ENCODE data around the gene EXOC1L.

Gene EXOC1L, protein sequence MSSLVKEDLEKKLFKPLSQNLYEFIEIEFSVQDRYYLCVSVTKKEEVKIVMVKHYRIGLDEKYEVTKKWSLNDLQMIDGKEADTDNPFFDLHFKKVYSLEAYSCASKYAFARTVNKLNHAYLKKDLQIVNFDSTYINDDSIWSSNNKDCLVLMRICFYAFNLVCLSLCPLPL

DNA sequence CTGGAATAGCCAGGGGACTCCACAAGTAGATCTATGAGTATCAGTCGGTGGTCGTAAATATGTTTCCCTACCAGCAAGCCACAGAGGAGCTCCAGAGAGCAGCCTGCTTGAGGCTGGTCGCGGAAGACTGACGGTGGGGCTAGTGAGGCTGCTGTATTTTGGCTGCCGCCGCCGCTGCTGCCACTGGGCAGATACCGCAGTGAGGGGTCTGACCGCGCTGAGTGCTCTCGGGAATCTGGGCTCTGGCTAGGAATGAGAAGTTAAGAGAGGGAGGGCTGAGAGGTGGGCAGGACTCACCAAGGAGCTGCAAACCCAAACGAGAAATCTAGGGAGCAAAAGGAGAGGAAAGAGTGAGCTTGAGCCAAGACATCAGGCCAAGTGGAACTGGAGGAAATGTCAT lies at the start of gene EXOC1L:
Gene EXOC1L (plus strand): TSS at position 157 of the 400 bp plus-strand sequence. CDS start 237 bp downstream, at position 394.
- DNase-seq, result no peak

DNA sequence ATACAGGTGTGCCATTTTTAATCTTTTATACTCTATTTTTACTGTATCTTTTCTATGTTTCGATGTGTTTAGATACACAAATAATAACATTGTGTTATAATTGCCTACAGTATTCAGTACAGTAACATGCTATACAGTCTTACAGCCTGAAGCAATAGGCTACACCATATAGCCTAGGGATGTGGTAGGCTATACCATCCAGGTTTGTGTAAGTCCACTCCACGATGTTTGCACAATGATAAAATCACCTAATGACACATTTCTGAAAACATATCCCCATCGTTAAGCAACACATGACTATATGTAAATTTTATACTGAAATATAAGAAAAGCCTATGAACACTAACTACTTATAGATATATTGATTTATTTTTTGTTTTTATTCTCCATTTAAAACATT lies 48.9 kb upstream of the EXOC1L start:
- no peak for DNase-seq

DNA sequence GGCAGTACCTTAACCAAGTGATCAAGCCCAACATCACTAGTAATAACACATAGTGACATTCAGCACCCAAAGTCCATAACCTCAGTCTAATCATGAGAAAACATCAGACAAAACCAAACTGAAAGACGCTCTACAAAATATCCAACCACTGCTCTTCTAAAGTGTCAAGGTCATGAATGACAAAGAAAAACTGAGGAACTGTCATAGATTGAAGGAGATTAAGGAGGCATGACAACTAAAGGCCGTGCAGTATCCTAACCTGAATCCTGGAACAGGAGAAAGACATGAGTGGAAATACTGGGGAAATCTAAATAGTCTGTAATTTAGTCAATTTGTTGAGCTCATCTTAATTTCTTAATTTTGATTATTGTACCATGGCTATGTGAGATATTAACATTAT lies 38.2 kb upstream of the EXOC1L start:
- no peak for DNase-seq

DNA sequence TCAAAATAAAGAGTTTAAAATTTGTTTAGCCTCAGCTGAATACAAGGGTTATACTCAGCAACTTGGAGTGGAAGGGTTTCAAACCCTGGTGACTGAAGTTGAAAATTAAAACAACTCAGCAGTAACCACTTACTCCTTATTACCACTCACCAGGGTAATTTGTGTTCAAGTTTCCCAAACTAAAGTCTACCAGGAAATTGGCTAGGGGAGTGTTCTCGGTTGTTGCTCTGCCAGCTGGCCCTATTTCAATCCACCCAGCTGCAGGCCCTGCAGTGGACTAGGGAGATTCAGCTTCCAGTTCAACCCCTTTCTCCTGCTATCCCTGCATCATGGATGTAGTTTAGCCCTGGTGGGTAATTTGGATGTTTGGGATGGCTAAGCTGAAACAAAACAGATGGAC lies 37.8 kb upstream of the EXOC1L start:
- DNase-seq, result no peak

DNA sequence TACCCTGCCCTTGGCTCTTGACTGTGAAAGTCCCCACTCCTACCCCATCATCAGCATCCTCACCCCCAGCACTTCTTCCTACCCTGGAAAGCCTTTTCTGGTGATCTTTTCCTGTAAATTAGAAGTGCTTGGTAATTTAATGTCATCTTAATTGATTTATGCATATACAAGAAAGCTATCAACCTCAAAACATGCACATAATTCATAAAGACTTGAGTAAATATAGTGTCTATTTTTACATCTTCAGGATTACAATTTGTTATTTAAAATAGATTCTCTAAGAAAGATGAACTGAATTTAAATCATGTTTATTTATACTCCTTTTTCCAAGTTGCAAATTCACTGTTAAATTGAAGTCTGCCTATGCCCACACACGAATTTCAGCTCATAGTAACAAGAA lies 36.0 kb upstream of the EXOC1L start:
- DNase-seq, result no peak

DNA sequence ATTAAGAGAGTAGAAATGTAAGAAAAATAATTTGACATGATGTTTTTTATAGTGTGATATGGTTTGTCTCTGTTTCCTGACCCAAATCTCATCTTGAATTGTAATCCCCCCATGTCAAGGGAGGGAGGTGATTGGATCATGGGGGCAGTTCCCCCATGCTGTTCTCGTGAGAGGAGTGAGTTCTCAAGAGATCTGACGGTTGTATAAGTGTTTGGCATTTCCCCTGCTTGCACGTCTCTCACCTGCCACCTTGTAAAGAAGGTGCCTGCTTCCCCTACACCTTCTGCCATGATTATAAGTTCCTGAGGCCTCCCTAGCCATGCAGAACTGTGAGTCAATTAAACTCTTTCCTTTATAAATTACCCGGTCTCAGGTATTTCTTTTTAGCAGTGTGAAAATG lies 34.8 kb upstream of the EXOC1L start:
- no peak for DNase-seq

DNA sequence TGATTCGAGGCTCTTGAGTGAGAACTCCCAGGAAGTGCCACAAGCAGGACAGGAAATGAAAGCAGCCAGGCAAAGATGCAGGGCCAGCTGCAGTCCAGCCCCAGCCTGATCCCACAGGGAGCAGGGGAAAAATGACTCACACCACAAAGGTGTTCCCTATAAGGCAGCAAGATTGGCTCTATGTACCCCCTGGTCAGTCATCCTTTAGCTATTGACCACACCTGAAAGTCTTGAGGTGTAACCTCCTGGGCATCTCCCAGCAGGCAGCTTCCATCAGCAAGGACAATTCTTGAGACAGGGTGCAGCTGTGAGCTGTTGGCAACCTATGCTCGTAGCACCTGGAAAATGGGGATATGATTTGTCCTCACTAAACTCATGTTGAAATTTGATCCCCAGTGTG lies 27.9 kb upstream of the EXOC1L start:
- no peak for DNase-seq

DNA sequence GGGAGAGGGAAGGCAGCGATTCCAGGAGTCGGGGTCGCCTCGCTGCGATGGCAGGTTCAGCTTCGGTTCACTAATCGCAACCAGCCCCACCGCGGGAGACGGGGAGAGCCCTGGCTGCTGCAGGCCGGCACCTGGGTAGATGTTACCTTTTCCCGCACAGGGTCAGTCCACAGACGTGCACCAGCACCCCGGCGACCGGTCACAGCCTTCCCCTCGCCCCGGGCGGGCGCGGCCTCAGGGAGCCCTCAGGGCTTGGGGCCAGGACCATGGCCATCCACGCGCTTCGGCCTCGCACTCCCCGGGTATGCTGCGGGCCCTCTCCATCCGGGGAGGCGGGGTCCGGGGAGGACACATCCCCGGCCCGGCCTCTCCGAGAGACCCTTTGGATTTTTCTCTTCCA lies 26.1 kb upstream of the EXOC1L start:
- DNase-seq, result no peak

DNA sequence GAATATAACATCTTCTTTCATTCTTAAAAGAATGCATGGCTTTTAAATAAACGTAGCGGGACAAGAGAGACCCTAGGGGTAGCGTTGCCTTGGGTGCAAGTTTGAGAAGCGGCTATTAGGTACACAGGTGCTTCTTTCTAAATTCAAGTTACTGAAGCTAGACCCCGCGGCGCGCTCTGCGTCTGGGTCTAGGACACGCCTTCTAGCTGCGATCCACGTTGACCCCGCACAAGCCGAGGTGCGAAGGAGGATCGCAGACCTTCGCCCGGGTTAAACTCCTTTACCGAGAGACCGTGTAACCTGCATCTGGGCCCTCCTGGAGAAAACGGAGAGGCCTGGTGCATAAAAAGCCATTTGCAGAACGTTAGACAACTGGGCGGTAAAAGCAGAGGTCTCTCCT lies 25.5 kb upstream of the EXOC1L start:
- no peak for DNase-seq

DNA sequence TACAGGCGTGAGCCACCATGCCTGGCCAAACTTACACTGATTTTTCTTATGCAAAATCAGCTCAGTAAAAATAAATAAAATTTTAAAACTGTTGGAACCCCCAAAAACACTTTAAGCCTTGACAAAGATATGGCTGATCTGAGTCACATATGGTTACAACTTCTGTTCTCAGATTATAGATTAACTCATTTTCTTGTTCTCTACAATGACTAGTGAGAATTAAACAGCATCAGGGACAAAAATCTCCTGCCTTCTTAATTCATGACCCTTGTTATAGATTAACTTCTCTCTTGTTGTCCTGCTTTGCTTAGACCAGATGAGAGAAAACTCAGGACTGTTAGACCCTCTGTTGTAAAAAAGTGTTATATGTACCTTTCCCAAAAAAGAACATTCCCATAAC lies 24.2 kb upstream of the EXOC1L start:
- DNase-seq, result no peak

DNA sequence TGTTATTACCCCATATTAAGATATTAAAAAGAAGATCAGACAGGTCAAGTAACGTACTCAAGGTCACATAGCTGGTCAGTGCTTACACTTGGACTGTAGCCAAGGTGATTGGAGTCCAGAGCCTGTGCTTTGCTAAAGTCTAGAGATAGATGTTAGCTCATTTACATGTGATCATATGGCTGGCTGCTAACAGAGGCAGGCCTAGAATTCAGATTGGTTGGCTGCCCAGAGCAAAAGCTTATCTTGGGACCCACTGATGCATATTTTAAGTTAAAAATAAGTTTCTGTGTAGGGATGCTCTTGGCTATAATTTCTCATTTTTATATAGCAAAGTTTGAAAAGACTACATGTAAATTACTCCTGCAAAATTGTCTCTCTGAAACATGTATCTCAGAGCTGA lies 18.1 kb upstream of the EXOC1L start:
- DNase-seq, result no peak

DNA sequence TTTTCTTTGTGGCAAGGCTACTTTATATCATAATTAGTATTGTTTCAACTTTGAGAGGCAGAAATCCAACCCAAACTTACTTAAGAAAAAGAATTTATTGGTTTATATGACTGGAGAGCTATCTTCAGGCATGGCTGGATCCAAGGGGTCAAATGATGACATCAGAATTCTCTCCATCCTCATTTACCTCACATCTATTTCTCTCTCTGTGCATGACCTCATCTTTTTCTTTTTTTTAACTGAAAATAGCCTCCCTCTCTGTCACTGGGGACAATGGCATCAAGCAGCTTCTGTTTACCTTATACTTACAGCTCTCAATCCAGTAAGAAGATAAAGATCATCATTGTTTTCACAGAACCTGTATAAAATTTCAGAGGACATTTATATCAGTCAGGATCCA lies 12.0 kb upstream of the EXOC1L start:
- no peak for DNase-seq

DNA sequence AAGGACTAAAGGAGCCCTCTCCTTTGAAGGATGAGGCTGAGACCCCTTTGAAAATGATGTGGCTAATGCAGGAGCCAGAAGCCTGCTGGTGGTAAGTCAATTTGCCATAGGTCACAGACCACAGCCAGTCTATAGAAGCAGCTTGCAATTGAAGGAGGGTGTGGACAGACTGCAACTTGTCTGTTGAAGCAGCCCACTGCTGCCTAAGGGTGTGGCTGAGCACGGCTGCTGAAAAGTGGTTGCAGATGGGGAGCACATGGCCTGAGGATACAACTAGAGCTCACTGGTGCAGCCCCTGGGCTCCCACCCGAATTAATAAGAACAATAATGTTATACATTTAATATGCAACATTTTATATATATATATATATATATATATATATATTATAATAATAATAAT lies 11.4 kb upstream of the EXOC1L start:
- DNase-seq, result no peak

DNA sequence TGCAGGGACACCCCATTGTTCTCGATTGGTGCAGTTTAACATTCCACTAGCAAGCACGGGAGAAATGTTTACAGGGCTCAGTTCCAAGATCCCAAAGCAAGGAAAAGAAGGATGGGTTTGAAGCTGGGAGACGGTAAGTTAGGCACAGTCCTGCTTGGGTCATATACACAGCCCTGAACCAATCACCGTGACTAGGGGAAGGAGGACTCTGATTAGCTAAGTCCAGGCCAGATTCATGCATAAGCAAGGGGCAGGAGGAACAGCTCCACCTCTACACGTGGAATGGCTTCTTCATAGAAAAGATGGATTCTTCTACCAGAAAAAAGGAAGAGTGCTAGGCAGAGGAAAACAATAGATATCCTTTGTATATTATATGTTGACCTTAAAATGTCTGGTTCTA lies 11.0 kb upstream of the EXOC1L start:
- DNase-seq, result no peak

DNA sequence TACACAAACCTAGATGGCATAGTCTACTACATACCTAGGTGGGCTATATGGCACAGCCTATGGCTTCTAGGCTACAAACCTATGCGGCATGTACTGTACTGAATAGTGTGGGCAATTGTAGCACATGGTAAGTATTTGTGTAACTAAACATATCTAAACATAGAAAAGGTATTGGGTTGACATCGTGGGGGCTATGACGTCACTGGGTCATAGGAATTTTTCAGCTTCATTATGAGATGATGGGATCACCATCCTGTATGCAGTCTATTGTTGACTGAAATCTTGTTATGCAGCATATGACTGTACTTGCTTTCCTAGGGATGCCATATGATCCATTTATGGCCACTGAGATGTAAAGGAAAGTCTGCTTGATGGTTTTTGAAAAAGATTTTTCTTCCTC lies 1.9 kb upstream of the EXOC1L start:
- no peak for DNase-seq

DNA sequence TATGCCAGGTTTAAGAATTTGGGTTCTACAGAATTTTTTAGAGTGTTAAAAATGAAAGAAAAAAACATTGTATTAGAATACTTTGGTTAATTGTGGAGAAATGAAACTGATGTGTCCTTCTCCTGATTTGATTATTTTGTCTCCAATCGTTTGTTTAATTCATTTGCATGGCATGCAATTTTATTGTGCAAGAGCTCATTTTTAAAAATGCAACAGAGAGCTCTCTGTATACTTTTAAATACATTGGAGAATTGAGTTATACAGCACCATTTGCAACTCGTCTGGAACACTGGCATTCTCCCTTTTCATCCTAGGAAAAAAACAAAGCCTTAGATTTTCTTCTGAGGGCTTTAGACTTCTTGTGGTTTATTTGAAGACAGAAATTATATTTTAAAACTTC lies 689 bp downstream of the EXOC1L start:
- DNase-seq, result no peak

DNA sequence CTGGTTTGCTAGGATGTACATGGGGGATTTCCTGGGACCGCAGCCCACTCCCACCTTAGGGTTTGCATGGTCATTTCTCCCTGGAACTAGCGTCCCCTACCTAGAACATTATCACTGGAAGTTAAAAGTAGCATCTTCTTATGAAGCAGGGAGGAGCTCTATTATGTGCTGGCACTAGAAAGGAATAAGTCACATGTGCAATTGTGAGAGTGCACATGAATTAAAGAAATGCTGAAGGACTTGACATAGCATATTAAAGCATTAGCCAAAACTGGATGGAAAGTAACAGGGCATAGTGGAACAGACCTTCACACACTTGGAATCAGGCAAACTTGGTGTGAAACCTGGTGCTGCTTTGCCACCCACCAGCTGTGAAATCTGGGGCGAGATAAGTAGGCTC lies 2.7 kb downstream of the EXOC1L start:
- DNase-seq, result no peak

DNA sequence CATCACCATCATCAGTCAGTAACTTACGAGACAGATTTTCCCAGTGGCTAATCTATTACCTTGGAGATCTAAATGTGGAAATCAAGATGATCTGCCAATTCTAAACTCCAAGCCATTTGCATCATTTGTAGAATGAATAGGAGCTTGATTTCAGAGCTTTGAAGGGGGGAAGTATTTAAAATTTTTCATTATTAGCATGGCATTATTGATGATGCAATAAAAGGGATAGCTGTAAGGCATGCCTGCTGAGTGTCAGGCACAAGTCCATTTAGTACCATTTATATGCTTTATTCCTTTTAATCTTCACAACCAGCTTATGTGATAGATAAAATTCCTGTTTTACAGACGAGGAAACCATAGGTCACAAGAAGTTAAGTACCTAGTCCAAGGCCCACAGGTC lies 5.3 kb downstream of the EXOC1L start:
- DNase-seq, result no peak

DNA sequence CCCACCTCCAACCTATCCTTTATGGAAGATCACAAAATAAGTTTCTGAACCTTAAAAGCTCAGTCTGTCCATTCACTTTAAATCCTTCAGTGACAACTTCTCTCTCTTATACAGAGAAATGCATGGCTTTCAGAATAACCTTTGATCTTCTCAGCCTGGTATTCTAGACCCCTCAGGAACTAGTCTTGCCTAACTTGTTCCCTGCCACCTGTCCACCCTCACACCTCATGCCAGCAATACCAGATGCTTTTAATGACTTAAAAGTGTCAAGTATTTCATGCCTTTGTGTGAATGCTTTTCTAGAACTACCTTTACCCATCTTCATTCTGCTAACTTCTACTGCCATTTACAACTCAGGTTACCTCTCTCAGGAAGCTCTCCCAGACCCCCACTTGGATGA lies 7.4 kb downstream of the EXOC1L start:
- no peak for DNase-seq

DNA sequence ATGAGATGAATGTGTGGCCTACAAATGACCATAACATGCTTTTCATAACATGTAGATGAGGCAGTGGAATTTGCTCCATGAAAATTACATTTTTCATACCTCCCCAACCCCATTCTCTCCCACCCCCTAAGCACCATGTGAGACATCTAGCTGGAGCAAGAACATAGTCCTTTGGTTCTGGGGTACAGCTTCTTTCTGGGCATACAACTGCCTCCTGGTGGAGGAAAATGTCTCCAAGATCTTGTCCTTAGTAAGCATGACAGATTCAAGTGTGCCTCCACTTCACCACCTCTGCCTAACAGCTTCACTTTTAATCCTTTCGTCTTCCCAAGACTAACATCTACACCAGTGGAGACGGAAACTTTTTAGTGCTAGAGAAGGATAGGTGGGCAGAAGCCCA lies 8.0 kb downstream of the EXOC1L start:
- DNase-seq, result no peak

DNA sequence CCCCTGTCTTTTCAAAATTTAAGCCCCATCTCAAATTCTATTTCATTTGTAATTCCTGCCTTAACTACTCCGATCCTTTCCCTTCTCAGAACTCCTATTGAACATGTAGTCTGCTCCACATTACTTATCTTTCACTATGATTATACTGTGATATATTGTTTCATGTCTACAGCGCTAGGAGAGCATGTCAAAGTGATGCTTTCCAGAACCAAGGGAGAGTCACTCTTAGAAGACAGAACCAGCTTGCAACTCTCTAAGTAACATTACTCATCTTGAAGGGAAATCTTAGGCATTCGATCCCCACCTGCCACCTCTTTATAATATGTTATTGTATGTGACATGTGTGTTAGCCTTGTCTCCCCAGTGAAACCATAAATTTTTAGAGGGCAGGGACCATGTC lies 10.5 kb downstream of the EXOC1L start:
- no peak for DNase-seq

DNA sequence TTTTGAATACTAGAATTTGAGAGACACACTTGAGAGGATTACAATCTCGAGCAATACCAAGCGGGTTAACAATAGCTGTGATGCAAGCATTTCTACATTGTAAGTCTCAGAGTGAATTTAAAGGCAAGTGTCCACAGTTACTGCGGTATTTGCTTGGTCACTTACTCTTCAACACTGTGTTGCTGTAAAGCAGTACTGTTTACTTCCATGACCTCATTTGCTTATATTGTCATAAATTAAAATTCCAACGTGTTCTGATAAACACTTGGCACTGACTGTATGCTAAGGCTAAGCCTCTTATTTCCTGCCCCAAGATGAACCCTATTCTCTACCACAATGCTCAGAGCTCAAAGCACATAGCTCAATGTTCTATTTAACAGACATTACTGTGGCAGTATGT lies 11.1 kb downstream of the EXOC1L start:
- DNase-seq, result no peak

DNA sequence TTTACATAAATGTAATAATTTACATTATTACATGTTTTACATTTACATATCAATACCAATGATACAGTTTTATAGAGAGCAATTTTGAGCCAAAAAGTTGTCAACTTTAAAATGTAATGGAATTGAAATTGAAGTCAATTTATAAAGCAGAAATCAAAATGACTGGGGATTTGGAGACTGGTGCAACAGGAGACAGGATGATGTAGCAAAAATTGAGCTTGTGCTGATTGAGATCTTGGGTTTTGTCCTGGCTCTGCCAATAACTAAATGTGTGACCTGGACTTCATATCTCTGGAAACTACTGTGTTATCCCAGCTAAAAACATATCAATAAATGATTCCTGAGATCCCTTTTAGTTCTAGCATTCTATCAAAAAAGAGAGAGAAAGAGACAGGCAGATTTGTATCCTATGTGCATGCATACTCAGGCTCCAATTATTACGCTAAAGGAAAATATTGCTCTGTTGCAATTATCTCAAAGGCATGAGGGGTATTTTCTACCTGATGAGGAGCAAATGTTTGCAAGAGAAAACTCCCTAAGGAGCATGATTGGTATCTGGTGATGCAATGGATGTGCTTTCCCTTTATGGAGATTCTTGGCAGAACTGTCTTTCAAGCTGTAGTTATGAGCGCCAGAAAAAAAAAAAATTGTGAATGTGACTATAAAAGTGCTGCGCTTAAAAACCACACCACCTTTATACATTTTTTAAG lies 14.7 kb downstream of the EXOC1L start:
- DNase-seq, result no peak

DNA sequence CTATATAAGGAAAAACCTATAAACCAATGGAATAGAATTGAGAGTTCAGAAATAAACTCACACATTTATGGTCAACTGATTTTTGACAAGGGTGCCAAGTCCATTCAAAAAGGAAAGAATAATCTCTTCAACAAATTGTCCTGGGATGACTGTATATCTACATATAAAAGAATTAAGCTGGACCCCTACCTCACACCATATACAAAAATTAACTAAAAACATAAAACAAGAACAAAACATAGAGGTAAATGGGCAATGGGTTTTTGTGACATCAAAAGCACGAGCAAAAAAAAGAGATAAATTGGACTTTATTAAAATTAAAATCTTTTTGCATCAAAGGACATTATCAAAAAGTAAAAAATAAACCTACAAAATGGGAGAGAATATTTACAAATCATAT lies 18.3 kb downstream of the EXOC1L start:
- DNase-seq, result no peak

DNA sequence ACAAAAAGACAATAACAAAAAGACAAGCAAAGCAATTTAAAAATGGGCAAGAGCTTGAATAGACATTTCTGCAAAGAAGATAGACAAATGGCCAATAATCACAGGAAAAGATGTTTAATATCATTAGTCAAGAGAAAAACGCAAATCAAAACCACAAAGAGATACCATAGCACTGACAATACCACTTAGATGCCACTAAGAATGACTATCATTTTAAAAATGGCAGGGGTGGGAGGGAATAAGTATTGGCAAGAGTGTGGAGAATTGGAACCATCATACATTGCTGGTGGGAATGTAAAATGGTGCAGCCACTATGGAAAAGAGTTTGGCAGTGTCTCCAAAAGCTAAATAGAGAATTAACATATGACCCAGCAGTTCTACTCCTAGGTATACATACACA lies 18.8 kb downstream of the EXOC1L start:
- no peak for DNase-seq
